WERI-Rb-1 (cell line): ENCODE measurements around the gene BTN2A1.
"Not testable (repeated sequence)": the region's sequence is repeated elsewhere in the genome, so short reads cannot be mapped to it uniquely, and the experiment has no call there.

Source experiments
- DNase-seq: peaks from one replicate; pipeline ENCODE4 v3.0.0-alpha.2; 2020
- H3K27ac ChIP-seq: fragments of 250-450 bp; sonication (Bioruptor Pico); 2 replicates; pipeline ENCODE4 v1.5.1; 2020; ENCODE audit warnings: mild to moderate bottlenecking, moderate library complexity
- H3K27me3 ChIP-seq: fragments of 250-450 bp; sonication (Bioruptor Pico); 2 replicates; pipeline ENCODE4 v1.5.1; 2021; ENCODE audit warnings: mild to moderate bottlenecking, low read depth, moderate library complexity; ENCODE audit not compliant: insufficient read depth, severe bottlenecking
- H3K36me3 ChIP-seq: fragments of 250-450 bp; sonication (Bioruptor Pico); 2 replicates; pipeline ENCODE4 v1.5.1; 2020; ENCODE audit warnings: mild to moderate bottlenecking, moderate library complexity
- H3K4me3 ChIP-seq: 2 replicates; pipeline ENCODE4 v1.5.1; 2011; ENCODE audit warnings: low read depth, mild to moderate bottlenecking, control low read depth, low read length
- H3K9me3 ChIP-seq: fragments of 250-450 bp; sonication (Bioruptor Pico); 2 replicates; pipeline ENCODE4 v1.5.1; 2021; ENCODE audit warnings: mild to moderate bottlenecking, moderate library complexity; ENCODE audit not compliant: severe bottlenecking
- TF ChIP-seq, protein P1 (sequence below): IDR thresholded peaks from 2 replicates; pipeline ENCODE4 v1.5.1; 2011; ENCODE audit warnings: low read depth, mild to moderate bottlenecking, control low read depth, inconsistent platforms, low read length

The BTN2A1 gene

DNA sequence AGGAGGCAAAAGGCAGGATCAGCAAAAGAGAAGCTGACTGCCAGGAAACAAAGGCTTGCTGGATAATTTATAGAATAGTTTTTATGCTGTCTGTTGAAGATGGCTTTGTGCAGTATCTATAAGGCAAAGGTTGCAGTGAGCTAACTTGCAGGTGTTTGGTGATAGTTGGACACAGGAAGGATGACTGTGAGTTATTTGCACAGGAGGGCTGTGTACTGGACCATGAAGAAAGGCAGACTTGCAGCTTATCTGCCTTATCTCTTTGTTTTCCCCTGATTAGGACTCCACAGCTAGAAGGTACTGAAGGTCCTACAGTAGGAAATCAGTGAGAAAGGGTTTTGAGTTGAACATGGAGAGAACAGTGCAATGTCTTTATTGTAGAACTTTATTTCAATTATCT, 44.4 kb downstream of the BTN2A1 start:
- H3K27ac ChIP-seq, result peak overlapping the region; percentile 54

DNA sequence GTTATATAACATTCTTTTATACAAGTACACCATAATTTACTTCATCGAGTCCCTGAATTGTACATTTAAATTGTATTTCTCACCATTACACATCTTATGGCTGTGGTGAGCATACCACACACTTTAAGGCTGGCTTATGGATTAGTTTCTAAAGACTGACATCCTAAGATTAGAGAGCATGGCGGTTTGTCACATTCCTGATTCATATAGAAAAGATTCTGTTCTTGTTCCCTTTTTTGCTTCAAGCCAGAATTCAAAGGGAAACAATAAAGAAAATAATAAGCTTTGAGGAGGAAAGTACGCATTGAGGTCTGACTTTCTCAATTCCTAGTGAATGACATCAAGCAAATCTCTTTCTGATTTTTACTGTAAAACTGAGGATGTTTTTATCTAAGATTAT, 44.9 kb downstream of the BTN2A1 start:
- TF ChIP-seq, protein P1, sequence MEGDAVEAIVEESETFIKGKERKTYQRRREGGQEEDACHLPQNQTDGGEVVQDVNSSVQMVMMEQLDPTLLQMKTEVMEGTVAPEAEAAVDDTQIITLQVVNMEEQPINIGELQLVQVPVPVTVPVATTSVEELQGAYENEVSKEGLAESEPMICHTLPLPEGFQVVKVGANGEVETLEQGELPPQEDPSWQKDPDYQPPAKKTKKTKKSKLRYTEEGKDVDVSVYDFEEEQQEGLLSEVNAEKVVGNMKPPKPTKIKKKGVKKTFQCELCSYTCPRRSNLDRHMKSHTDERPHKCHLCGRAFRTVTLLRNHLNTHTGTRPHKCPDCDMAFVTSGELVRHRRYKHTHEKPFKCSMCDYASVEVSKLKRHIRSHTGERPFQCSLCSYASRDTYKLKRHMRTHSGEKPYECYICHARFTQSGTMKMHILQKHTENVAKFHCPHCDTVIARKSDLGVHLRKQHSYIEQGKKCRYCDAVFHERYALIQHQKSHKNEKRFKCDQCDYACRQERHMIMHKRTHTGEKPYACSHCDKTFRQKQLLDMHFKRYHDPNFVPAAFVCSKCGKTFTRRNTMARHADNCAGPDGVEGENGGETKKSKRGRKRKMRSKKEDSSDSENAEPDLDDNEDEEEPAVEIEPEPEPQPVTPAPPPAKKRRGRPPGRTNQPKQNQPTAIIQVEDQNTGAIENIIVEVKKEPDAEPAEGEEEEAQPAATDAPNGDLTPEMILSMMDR, result no peak
- H3K9me3 ChIP-seq, result no peaks in the 10 kb centered on the region
- H3K36me3 ChIP-seq, result no peaks in the 10 kb centered on the region
- peak overlapping the region; percentile 54 for H3K27ac ChIP-seq
- no peak overlapping the region for H3K4me3 ChIP-seq
- DNase-seq, result no peak
- no peaks in the 10 kb centered on the region for H3K27me3 ChIP-seq

More for the DNA sequence above, 44.4 kb downstream of the BTN2A1 start:
- Histone ChIP-seq H3K9me3 (no peaks in the 10 kb centered on the region), H3K4me3 (no peak overlapping the region), H3K27me3 (no peaks in the 10 kb centered on the region), H3K36me3 (no peaks in the 10 kb centered on the region)
- peak; percentile 65 for DNase-seq
- TF ChIP-seq, protein P1, result no peak

DNA sequence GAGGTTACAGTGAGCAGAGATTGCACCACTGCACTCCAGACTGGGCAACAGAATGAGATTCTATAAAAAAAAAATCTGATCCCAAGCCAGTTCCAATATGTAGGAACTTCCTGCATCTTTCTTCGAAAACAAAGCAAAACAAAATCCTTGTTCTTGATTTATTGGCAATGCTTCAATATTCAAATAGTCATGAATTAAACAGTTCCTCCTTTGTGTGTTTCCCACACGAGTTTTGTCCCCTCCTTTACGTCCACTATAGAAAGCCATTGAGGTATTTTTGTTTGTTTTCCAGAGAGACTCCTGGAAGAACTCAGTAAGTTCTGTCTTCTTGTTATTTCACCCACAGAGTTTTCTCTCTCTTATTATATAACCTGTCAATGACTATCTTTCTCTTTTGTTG, 49.9 kb downstream of the BTN2A1 start:
- Histone ChIP-seq H3K9me3 (no peaks in the 10 kb centered on the region), H3K4me3 (no peak overlapping the region), H3K27ac (no peak overlapping the region), H3K27me3 (no peaks in the 10 kb centered on the region), H3K36me3 (no peaks in the 10 kb centered on the region)
- TF ChIP-seq, protein P1, result no peak
- no peak for DNase-seq

DNA sequence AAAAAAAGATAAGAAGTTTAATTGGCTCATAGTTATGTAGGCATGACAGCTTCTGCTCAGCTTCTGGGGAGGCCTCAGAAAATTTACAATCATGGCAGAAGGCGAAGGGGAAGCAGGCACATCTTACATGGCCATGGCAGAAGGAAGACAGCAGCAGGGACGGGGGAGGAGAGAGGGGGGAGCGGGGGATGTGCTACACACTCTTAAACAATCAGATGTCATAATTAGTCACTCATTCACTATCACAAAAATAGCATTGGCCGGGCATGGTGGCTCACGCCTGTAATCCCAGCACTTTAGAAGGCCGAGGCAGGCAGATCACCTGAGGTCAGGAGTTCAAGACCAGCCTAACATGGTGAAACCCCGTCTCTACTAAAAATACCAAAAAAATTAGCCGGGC, 53.3 kb downstream of the BTN2A1 start:
- H3K9me3 ChIP-seq, H3K36me3 ChIP-seq, H3K27ac ChIP-seq, DNase-seq, H3K4me3 ChIP-seq, H3K27me3 ChIP-seq: not testable (repeated sequence)

DNA sequence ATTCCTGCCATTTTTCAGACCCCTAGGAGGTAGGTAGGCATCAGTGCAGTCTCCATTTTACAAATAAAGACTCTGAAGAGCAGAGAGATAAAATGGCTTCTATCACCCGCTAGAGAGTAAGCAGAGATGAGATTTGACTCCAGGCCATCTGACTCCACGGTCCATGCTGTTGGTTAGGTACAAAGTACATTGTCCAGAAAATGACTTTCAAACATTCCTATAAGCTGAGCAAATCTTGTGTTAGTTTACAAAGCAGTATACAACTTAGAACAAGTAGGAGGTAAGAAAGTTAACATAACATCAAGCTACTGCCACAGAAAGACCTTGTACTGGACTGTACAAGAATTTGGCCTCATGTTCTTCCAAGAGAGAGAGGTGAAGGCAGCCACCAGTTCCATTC, 57.2 kb downstream of the BTN2A1 start:
- no peaks in the 10 kb centered on the region for H3K9me3 ChIP-seq
- DNase-seq, result no peak
- H3K36me3 ChIP-seq, result no peaks in the 10 kb centered on the region
- no peaks in the 10 kb centered on the region for H3K27me3 ChIP-seq
- TF ChIP-seq, protein P1, result no peak
- no peak overlapping the region for H3K27ac ChIP-seq
- H3K4me3 ChIP-seq, result no peak overlapping the region

DNA sequence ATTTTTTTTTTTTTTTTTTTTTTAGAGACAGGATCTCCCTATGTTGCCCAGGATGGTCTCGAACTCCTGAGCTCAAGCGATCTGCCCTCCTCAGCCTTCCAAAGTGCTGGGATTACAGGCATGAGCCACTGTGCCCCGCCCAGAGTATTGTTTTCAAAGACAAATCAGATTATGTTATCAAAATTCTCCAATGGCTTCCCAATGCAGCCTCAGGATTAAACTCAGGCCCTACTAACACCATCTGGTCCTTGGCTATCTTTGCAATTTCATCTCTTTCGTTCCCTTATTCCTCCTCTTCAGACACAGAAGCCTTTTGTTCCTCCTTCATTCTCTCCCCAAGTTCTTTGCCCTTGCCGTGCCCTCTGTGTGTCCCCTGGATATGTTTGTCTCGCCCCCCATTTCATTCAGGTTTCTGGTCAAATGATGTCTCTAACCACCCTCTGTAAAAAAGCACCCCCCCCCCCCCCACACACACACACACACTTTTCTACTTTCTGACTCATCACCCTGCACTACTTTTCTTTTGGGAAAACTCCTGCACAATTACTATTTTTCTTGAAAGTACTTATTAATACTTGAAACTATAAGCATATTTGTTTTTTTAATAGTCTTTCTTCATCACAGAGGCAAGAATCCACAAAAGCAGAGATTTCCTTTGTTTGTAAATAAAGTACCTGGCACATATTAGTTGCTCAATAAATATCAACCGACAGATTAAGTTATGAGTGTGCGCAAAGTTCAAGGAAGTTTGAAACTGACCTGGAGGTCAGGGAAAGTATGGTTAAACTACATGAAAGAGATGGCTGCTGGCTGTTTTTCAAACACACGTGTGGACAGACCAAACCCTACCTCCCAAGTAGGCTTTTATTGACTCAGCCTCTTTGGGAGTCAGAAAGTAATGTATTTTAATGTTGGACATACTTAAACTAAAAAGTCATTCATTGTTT, 59.0 kb downstream of the BTN2A1 start:
- DNase-seq, result peak; percentile 87
- no peak overlapping the region for H3K4me3 ChIP-seq
- H3K27me3 ChIP-seq, result no peaks in the 10 kb centered on the region
- TF ChIP-seq, protein P1, result no peak
- H3K36me3 ChIP-seq, result no peaks in the 10 kb centered on the region
- peak overlapping the region; percentile 71 for H3K27ac ChIP-seq
- H3K9me3 ChIP-seq, result no peaks in the 10 kb centered on the region
